Inferior parietal cortex (tissue), 1 donor: ENCODE data around the gene SULT4A1.

Source experiments
- DNase-seq: peaks from one replicate; pipeline ENCODE4 v3.0.0-alpha.2; 2016; ENCODE audit errors: extremely low spot score

The SULT4A1 gene

DNA sequence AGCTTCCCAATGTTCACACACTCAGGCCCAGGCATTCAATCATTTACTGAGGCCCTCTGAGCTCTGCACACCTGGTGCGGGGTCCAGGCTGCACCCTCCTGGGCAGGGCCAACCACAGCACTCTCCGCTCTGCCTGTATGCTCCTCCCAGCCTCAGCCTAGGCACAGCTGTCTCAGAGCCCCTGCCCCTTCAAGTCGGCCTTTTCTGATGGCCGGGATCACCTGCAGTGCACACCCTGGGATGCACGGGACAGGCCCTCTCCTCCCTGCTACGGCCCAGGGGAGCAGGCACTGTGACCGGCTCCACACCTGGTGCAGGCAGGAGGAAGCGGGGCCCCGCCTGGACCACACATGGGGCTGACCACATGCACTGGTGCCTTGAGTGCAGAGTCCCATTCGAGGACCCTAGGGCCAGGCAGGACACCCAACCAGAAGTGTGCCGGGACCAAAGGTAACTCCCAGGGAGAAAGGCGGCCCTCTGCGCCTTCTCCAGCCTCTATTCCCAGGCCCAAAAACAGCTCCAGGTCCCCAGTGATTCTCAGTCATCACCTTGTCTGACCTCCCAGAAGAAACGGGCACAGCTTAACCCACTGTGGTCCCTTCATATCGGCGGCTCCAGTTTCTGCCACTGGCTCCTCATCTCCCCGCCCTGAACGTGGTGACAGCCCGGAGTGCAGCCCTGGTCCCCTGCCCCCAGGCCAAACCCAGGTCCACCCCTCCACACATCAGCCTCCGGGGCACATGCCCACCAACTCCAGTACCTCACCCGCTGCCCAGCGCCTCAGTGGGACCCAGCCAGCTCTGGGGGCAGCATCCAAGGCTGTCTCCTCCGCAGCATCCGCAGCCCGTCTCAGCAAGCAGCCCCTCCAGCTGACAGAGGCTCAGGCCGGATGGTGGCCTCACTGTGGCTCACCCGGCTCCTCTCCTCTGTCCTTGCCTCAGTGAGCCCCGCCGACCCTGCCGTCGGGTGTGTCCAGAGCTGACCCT is 17.5 kb downstream of the SULT4A1 start:
- DNase-seq, result no peak

DNA sequence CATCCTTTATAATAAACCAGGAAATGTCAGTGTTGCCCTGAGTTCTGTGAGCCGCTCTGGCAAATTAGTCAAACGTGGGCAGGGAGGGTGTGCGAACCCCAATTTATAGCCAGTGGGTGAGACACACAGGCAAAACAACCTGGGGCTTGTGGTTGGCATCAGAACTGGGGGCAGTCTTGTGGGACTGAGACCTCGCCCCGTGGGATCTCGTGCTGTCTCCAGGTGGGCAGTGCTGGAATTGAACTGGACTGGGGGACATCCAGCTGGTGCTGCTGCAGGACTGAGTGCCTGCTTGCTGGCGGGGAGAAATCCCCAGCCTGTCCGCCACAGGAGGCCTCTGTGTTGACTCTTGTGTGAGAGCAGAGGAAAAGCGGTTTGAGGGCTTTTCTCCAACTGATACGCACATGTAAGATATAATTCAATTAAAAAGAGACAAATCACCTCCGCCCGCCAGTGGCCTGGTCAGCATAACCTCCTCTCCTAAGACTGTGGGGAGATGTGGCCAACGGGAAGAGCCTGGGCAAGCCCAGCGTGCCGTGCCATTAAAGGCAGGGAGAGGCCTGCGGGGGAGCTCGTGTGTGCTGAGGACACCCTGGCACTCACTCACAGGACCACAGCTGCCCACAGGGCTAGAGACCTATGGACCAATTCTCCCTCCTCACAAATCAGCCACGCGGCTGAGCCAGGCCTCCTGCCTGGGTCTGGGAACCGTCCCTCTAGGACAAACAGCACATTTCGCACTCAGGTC is 18.4 kb downstream of the SULT4A1 start:
- no peak for DNase-seq

DNA sequence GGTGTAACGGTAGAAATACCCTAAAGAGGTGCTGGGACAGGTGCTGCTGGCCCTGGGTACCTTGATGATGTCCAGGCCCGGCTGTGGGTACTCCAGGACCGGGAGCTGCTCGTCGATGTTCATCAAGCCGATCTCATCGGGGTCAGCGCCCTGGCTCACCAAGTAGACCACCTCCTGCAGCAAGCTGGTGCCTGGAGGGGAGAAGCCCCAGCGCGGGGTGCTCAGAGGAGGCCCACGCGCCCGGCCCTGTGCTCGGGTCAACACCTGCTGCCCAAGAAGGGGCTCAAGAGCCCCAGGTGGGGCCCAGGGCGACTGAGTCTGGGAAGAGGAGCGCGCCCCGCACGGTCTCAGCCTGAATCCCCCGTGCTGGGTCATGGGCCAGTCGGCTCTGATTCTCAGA is 20.6 kb downstream of the SULT4A1 start:
- DNase-seq, result no peak

DNA sequence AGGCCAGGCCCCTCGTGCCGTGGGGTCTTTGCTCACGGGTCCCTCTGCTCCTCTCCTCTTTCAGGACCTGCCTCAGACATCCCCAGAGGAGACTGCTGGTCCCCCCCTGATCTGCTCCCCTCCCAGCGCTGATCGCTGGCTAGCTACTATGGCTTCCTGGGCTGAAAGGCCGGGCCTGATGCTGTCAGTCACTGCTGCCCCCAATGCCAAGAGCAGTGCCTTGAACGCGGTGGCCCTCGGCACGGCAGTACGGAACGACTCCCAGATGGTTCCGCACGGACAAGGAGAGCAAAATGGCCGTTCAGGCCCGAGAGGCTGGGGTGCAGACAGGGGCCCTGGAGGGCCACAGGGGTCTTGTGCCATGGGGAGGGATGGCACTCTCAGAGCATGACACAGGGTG is 21.5 kb downstream of the SULT4A1 start:
- no peak for DNase-seq

DNA sequence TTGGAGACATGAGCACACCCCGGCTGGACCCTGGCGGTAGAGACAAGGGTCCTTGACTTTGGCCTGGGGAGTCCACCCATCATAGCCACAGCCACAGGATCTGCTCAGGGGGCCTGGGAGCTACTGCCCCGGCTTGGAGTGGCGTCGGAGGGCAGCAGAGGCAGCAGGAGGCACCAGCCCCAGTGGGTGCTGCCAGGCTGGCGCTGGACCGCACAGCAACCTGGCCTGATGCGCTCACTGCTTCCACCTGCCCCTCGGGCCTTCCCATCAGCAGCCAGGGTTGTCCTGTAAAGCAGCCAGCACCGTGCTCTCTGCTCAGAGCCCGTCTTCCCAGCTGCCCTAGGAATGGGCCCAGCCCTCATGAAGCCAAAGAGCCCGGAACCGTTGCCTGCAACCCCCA is 21.9 kb downstream of the SULT4A1 start:
- no peak for DNase-seq

DNA sequence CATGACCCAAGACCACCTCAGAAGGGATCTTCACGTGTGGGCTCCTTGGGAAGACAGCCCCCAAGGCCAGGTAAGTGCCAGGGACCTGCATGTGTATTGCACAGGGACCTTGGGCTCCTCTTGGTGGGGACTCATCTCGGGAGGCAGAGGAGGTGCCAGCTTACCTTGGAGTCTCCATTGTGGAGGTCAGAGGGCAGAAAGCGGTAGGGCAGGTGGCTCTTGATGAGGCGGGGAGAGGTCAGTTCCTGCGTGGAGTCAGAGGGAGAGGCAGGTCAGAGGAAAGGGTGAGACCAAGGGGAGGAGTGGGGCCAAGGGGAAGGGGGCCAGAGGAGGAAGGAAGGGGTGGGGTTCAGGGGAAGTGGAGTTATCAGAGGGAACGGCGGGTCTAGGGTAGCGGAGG is 22.5 kb downstream of the SULT4A1 start:
- DNase-seq, result no peak

DNA sequence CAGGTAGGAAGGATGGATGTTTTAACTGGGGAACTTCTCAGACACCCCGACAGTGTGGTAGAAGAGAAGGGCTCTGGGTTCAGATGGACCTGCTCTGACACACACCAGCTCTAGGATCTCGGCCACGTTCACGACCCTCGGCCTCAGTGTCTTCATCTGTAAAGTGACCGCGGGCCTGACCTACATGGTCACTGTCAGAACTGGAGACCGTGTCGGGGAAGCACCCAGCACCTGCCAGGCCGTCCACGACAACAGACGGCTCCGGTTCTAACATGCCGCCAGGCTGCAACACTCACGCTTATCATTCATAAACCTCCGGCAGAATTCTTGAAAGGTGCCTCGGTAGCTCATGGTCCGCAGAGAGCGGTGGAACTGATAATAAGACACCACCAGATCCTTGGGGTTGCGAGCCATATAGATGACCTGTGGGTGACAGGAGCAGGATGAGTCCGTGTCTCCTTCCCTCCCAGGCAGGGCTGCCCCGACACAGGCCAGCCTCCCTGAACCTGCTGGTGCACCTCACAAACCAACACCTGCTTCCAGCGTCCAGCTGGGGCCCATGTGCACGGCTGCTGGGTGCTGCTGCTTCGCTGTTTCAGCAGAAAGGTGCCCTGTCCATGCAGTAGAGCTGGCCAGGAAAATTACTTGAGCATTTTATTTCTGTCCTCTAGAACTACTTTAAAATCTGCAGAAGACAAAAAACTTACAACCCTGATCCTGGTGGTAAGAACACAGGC is 23.6 kb downstream of the SULT4A1 start:
- no peak for DNase-seq

DNA sequence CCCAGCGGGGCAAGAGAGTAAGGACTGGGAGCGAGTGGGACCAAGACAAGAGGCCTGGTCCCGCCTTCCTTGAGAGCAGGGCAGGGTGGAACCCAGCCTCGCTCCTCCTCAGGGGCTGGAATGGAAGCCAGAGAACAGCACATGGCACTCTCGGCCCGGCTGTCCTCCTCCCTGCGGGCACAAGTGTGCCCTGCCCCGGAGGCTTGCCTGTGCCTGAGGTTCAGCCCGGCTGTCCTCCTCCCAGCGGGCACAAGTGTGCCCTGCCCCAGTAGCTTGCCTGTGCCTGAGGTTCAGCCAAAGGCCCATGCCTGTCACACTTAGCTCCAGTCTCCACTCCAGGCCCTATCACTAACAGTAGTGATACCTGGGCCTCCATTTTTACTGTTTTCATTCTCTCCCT is 24.2 kb downstream of the SULT4A1 start:
- DNase-seq, result no peak

DNA sequence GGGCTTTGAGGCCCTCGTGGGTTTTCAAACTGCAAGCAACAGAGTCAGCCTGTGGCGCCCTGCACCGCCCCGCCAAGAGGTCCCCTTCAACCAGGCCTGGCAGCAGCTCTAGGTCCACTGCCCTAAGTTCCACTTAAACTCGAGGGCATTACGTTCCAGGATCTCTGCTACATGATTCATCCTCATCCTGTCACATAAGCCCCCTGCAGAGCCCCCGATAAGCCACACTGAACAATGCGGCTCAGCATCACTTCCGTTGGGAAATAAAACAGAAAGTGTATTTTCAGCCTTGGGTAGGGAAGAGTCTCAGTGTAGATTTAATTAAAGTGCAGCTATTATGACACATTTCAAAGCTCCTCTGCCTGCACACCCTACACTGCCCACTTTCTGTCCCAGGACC is 24.6 kb downstream of the SULT4A1 start:
- no peak for DNase-seq

DNA sequence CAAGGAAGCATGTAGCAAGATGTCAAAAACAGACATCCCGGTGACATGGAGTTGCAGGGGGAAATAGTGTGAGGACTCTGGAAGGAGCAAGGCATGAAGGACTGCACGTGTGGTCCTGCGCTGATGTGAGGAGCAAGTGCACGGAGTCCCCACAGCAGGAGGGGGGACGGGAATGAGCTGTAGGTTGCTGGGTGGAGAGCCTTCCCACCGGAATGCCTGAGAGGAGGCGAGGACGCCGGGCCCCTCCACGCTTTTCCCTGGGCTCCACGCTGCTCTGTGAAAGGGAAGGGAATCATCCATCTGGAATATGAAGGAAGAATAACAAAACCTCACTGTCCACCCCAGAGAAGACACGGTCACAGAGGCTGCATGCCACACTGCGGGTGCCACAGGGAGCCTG is 26.6 kb downstream of the SULT4A1 start:
- DNase-seq, result no peak

DNA sequence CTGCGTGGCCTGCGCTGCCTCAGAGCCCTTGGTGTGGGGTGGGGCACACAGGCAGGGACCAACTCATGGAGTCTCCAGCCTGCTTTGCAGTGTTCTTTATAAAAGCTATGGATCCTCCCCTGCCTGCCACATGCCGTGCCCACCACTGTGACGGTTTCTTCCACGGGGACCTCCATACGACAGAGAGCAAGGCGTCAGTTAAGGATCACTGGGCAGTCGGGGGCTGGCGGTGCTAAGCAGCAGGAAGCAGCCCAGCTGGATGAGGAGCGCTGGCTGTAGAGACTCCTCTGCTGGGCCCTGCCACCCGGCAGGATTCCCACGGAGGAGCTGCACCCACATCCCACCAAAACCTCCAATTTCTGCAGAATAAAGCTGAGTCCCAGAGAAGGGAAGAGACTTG is 27.1 kb downstream of the SULT4A1 start:
- DNase-seq, result no peak

DNA sequence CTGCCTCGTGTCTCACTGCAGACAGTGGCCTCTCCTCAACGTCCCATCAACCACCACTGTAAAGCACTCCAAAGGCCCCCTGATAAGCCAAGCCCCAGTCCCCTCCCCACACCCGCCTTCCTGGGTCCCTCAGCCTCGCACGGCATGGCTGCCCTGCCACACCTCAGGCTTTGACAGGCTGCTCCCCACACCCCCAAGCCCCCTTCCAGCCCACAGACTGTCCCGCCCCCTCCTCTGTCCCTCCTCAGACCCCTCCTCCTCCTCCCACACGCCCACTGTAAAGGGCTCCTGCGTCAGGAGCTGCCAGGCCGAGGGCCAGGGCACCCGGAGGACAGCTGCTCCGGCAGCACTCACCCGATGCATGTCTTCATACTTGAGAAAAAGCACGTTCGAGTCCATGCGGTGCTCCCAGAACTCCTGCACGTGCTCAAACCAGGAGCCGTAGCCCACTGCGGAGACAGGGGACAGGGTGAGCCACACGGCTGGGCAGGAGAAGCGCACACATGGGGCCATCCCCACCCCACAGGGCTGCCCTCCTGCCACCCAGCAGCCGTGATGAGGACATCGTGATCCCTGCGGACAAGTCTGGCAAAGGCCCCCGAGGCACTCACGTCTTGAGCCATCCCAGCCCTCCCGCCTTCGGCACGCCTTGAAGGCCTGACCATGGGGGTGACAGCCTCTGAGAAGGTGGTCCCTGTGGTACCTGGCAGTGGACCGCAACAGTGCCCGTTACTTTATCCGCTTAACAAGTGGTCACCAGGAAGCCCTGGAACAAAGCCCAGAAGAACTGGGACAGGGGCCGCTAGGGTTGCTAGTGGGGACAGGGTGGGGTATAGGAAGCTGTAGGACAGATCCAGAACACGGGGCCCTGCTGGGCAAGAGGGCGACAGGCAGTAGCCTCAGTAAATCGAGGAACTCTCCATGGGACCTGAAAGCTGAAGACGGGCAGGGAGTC is 28.8 kb downstream of the SULT4A1 start:
- no peak for DNase-seq

DNA sequence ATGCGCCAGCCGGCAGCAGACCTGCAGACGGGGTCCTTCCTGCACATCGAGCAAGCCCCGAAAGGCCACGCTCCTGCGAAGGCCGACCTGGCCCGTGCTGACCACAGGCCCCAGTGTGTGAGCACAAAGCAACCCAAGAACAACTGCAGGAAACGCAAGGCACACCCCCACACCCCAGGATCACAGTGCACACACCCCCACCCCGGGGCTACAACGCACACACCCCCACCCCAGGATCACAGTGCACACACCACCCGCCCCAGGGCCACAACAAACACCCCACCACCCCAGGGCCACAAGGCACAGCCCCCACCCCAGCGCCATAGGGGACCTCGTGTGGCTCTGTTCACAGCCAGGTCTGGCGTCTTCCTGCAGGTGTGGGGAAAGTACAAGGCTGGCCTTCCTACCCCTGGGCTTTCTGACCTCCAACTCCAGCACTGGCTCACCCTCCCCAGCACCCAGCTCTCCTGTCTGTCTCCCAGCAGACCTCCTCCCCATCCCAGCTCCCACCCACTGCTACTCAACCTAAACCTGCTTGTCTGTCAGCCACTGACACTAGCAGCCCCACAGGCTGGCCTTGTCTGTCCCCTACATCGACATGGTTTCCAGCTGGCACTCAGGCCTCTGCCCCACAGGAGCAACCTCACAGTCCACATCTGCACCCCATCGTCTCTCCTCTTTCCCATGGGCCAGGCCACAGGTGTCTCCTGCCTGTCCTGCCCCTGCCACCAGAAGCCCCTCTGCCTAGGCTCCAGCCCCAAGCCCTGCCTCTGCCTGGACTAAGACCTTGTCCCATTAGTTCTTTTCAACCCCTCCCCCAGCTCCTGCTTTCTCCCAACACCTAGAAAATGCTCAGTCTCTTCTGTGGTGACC is 29.7 kb downstream of the SULT4A1 start:
- DNase-seq, result no peak

DNA sequence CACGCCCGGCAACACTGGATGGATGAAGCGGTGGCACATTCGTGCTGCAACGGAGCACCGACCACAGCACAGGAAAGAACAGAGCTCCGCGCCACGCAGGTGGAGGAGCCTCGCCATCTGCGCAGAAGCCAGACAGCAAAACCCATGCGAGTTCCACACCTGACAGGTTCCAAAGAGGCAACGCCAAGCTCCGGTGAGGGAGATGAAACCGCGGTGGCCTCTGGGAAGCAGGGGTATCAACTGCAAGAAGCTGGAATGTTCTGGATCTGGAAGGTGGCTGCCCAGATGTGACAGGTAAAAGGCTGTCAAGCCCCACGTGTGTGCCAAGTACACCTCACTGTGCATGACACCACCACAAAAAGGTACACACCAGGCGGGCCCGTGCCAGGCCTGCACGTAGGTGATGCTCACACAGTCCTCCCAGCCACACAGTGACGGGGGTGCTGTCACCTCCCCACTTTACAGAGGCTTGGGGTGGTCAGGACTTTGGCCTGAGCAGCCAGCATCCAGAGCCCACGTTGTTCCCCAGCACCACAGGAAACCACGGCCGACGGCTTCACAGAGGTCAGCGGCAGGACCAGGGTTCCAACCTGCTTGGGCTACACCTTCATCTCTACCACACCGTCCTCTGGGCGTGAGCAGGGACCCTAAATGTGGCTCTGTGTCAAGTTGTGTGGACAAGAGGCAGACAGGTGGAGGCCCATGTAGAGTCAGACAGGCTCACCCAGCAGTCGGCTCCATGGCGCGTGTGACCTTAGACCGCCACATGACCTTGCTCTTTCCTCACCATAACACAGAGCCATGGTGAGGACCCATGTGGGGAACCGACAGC is 30.5 kb downstream of the SULT4A1 start:
- DNase-seq, result no peak

DNA sequence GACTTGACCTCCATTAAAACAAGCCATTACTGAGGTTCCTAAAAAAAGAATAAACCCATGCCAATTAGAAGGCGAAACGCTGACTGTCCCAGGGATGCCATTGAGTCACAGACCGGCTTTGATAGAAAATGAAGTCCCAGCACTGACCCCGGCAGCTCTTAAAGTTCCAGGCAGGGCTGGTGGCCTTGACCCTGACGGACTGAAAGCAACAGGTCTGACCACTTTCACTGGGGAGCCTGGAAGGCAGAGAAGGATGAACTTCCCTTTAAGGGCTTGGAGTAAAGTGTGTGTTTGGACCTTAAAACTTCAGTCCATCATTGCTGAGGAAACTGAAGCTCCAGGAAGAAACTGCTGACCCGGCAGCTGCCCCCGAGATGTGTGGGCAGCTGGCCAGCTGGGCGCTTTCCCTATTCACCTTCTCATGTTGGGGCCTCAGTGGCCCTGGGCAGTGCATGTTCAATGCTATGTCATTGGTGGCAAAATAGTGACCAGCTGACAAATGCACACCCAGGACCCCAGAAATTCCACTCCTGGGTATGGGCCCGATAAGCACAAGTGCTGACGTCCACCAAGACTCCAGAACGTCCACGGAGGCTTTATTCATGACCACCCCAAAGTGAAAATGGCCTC is 31.3 kb downstream of the SULT4A1 start:
- no peak for DNase-seq

DNA sequence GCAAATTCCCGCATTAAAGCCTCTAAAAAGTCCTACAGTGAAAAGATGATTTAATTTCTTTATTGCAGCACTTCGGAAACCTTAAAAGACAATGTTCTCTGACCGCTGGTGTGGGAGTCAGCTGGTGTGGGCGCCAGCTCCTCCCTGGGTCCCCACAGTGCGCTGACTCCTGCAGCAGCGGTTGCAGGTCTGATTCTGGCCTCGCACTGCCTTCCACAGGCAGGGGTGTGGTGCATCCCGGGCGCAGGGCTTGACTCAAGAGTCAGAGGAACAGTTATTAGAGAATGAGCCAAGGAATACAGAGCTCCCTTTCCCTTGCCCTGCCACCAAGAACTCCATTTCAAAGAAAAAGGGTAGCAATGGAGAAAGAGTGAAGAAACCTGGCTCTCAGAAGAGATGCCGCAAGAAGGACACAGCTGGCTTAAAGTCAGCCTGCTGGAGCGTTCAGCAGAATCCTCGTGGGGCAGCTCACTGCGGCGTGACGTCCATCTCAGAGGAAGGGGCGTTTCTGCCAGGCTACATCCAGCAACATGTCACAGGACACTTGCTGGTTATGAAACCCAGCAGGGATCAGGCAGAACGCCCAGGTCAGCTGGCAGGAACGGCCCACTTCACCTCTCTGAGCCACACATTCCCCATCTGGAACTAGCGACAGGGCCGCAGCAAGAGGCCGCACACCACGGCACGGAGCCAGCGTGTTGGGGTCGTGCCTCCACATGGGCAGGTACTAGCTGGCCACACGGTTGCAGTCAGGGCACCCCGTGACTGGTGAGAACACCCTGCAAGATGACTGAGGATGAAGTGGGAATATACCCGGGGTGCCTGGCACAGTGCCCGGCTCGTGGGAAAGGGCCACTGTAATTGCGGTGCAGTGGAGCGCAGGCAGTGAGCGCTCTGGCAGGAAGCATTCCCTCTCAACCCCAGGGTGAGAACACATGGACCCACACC is 32.1 kb downstream of the SULT4A1 start:
- no peak for DNase-seq

DNA sequence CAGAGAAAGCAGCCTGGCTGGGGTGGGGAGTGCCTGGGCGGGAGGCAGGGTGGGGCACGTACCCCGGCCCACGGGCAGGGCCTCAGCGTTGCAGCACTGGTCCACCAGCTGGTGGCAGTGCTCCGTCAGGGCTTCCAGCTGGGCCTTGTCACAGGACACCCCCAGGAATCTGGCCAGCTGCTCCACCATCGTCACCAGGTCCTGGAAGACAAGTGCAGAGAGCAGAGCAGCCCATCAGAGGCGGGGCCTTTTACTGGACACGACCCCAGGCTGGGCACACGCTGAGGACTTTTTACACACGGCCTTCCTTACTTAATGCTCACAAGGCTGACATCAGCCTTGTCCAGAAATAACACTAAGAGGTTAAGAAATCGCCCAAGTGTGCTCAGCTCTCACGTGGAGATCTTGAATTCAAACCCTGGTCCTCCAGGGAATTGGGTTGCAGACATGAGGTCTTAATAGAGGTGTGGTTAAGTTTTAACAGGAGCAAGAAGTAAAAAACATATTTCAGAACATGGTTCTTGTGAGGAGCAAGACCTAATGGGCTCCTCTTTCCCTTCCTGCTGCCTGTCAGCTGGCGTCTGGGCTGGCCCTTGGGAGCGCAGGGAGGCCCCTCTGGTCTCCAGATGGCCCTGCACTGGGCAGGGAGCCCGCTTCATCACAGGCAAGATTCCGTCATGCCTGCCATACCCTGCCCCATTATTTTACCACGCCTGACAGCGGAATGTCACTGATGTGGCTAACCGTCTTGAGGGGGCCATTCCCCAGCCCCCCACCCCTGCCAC is 33.1 kb downstream of the SULT4A1 start:
- no peak for DNase-seq
